Neural progenitor cell (in vitro differentiated cells): ENCODE results near the gene SLC2A10. TPM values are rescaled to one million over a fixed set of nuclear protein-coding genes. Genes with fewer than 3 reads are reported as not detected.

ENCODE experiments used
- DNase-seq: peaks from one replicate; pipeline ENCODE4 v3.0.0-alpha.2; 2016; ENCODE audit warnings: low spot score
- H2AFZ ChIP-seq: fragments of 200-600 bp; sonication (generic); replicated peaks from 2 replicates; pipeline ENCODE4 v1.6.1; 2016; ENCODE audit warnings: antibody characterized with exemption
- H3F3A ChIP-seq: fragments of 200-600 bp; sonication (generic); 2 replicates; pipeline ENCODE4 v1.6.1; 2016; ENCODE audit warnings: antibody characterized with exemption, low read depth
- H3K27ac ChIP-seq: fragments of 200-600 bp; sonication (generic); 2 replicates; pipeline ENCODE4 v1.5.1; 2016; ENCODE audit warnings: mild to moderate bottlenecking
- H3K27me3 ChIP-seq: fragments of 200-600 bp; sonication (generic); 2 replicates; pipeline ENCODE4 v1.6.1; 2016; ENCODE audit warnings: mild to moderate bottlenecking, moderate library complexity
- H3K36me3 ChIP-seq: fragments of 200-600 bp; sonication (generic); 2 replicates; pipeline ENCODE4 v1.5.1; 2016
- H3K4me1 ChIP-seq: fragments of 200-600 bp; sonication (generic); 2 replicates; pipeline ENCODE4 v1.6.1; 2016; ENCODE audit warnings: mixed run types
- H3K4me2 ChIP-seq: fragments of 200-600 bp; sonication (generic); 2 replicates; pipeline ENCODE4 v1.6.1; 2016
- H3K4me3 ChIP-seq: fragments of 200-600 bp; sonication (generic); 2 replicates; pipeline ENCODE4 v1.5.1; 2016
- H3K79me2 ChIP-seq: fragments of 200-600 bp; sonication (generic); 2 replicates; pipeline ENCODE4 v1.6.1; 2016; ENCODE audit warnings: low read depth
- H3K9ac ChIP-seq: fragments of 200-600 bp; sonication (generic); 2 replicates; pipeline ENCODE4 v1.6.1; 2016
- H3K9me3 ChIP-seq: fragments of 200-600 bp; sonication (generic); 2 replicates; pipeline ENCODE4 v1.5.1; 2016; ENCODE audit warnings: low read depth
- H4K20me1 ChIP-seq: fragments of 200-600 bp; sonication (generic); 2 replicates; pipeline ENCODE4 v1.6.1; 2016; ENCODE audit warnings: low read depth
- H3K27ac Mint-ChIP-seq: 3 replicates; pipeline ENCODE4 v1.8.0; 2021; ENCODE audit warnings: mixed read lengths
- H3K27me3 Mint-ChIP-seq: 2 replicates; pipeline ENCODE4 v1.8.0; 2022; ENCODE audit warnings: low read depth, mild to moderate bottlenecking, inconsistent platforms, moderate library complexity, mixed read lengths; ENCODE audit not compliant: insufficient read depth
- H3K36me3 Mint-ChIP-seq: 3 replicates; pipeline ENCODE4 v1.8.0; 2021; ENCODE audit warnings: mixed read lengths
- H3K4me1 Mint-ChIP-seq: 3 replicates; pipeline ENCODE4 v1.8.0; 2021; ENCODE audit warnings: mixed read lengths
- H3K4me3 Mint-ChIP-seq: 3 replicates; pipeline ENCODE4 v1.8.0; 2021; ENCODE audit warnings: mild to moderate bottlenecking, moderate library complexity, mixed read lengths
- H3K9me3 Mint-ChIP-seq: 3 replicates; pipeline ENCODE4 v1.8.0; 2020; ENCODE audit warnings: mixed read lengths
- CTCF ChIP-seq: fragments of 200-600 bp; sonication (generic); IDR thresholded peaks from 2 replicates; pipeline ENCODE4 v1.5.1; 2017; ENCODE audit warnings: antibody characterized with exemption, mild to moderate bottlenecking
- EZH2 ChIP-seq: fragments of 200-600 bp; sonication (generic); IDR thresholded peaks from 2 replicates; pipeline ENCODE4 v1.6.1; 2017; ENCODE audit warnings: antibody characterized with exemption, mild to moderate bottlenecking, moderate library complexity
- EZH2phosphoT487 ChIP-seq: fragments of 200-600 bp; sonication (generic); IDR thresholded peaks from 2 replicates; pipeline ENCODE4 v1.6.1; 2017; ENCODE audit warnings: antibody characterized with exemption
- total RNA-seq: library from RNA; depleted of rRNA; stranded (reverse); fragments of >200 nt; gene quantifications from 2 replicates; pipeline ENCODE4 v1.2.3, GENCODE V29; 2015; ENCODE audit warnings: low replicate concordance

The SLC2A10 gene
- total RNA-seq, 1 donor from 2014 or later, result 9.6 TPM

DNA sequence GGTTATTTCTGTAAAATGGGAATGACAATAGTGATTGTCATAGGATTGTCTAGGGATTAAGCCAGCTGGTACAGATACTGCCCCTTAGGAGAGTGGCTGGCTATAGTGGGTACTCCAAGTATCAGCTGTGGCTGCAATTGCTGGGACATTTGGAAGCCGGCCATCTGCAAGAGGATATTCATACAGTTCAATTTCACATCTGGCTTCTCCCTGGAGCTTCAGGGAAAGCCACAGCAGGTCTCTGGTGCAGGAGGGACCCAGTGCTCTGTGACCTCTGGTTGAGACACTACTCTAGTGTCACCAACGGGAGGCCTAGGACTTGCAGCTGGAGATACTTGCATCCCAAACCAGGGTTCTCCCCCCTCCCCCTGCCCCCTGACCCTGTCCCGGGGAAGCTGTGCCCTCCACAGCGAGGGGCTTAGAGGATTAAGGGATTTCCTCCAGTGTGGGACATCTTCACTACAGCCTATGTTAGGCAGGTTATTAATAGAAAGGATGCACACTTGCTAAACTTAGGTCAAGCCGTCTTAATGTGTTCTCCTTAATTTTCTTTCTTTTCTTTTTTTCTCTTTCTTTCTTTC is 2.7 kb downstream of the SLC2A10 start:
- Histone ChIP-seq H3K4me2 (peak overlapping the region; percentile 34), H3F3A (peaks cover 17% of the 10 kb centered on the region), H4K20me1 (no peaks in the 10 kb centered on the region), H3K4me3 (no peak overlapping the region), H3K4me1 (peaks cover 27% of the 10 kb centered on the region), H3K27ac (no peak overlapping the region), H2AFZ (no peak overlapping the region), H3K9me3 (no peaks in the 10 kb centered on the region), H3K36me3 (no peaks in the 10 kb centered on the region), H3K9ac (no peak overlapping the region), H3K79me2 (no peaks in the 10 kb centered on the region), H3K27me3 (no peaks in the 10 kb centered on the region)
- peak; percentile 52 for DNase-seq
- peaks cover 7% of the 10 kb centered on the region for H3K36me3 Mint-ChIP-seq
- peaks cover 41% of the 10 kb centered on the region for H3K4me1 Mint-ChIP-seq
- peaks cover 2% of the 10 kb centered on the region for H3K9me3 Mint-ChIP-seq
- no peak overlapping the region for H3K4me3 Mint-ChIP-seq
- H3K27ac Mint-ChIP-seq, result no peak overlapping the region
- TF ChIP-seq EZH2phosphoT487 (no peak), CTCF (no peak), EZH2 (no peak)
- H3K27me3 Mint-ChIP-seq, result peaks cover 5% of the 10 kb centered on the region

- Histone ChIP-seq H3K9me3 (no peaks in the 10 kb centered on the region), H3K4me3 (no peak overlapping the region), H2AFZ (no peak overlapping the region), H3K79me2 (no peaks in the 10 kb centered on the region), H3K27ac (no peak overlapping the region), H3K4me1 (peaks cover 23% of the 10 kb centered on the region), H3K9ac (no peak overlapping the region), H3F3A (peaks cover 4% of the 10 kb centered on the region), H3K4me2 (no peak overlapping the region), H3K27me3 (no peaks in the 10 kb centered on the region), H3K36me3 (no peaks in the 10 kb centered on the region), H4K20me1 (no peaks in the 10 kb centered on the region)
- Mint-ChIP-seq H3K27me3 (peaks cover 2% of the 10 kb centered on the region), H3K4me3 (peak overlapping the region; percentile 33), H3K4me1 (peaks cover 32% of the 10 kb centered on the region), H3K36me3 (peaks cover 9% of the 10 kb centered on the region), H3K27ac (peak overlapping the region; percentile 28), H3K9me3 (no peaks in the 10 kb centered on the region)
- TF ChIP-seq EZH2 (no peak), EZH2phosphoT487 (no peak), CTCF (no peak)
- no peak for DNase-seq
Measured at GRCh38 chr20:46713957-46714834, 4.7 kb downstream of the SLC2A10 start.

DNA sequence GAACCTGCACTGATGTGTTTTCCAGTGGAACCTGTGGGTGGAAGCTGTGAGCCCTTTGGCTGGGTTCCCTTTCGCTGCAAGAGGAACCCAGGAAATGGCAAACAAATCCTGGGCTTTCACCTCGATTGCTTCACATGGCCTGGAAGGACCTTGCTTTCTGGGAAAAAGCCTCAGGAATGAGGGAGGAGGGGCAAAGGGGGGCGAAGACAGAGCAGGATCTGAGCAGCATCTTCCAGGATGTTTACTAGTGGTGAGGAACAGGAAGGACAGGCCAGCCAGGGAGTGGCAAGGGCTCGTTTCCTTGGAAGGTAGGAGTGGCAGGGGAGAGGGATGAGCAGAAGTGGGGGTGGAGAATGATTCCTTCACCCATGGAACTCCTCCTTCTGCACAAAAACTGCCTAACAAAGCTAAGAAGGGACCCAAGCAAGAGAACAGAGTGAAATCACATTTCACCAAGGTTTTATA is 5.9 kb downstream of the SLC2A10 start:
- Mint-ChIP-seq H3K4me1 (peaks cover 26% of the 10 kb centered on the region), H3K4me3 (no peak overlapping the region), H3K27me3 (peaks cover 5% of the 10 kb centered on the region), H3K9me3 (peaks cover 4% of the 10 kb centered on the region), H3K36me3 (peaks cover 15% of the 10 kb centered on the region), H3K27ac (peak overlapping the region; percentile 45)
- Histone ChIP-seq H3F3A (peaks cover 4% of the 10 kb centered on the region), H3K27me3 (no peaks in the 10 kb centered on the region), H2AFZ (peak overlapping the region; percentile 42), H3K27ac (no peak overlapping the region), H3K9ac (no peak overlapping the region), H3K79me2 (no peaks in the 10 kb centered on the region), H3K9me3 (no peaks in the 10 kb centered on the region), H3K4me1 (peaks cover 22% of the 10 kb centered on the region), H3K4me2 (peak overlapping the region; percentile 27), H3K4me3 (no peak overlapping the region), H3K36me3 (no peaks in the 10 kb centered on the region), H4K20me1 (no peaks in the 10 kb centered on the region)
- TF ChIP-seq EZH2 (no peak), EZH2phosphoT487 (no peak), CTCF (no peak)
- DNase-seq, result peak; percentile 48
